T47D (cell line): Measurements from ENCODE around the gene MOB2.
A peak's percentile ranks its signal among the peaks of the same experiment; 100 is the strongest.

ENCODE experiments used
- DNase-seq, 2 experiments: peaks; one replicate each; pipeline versions ENCODE4 v3.0.0 to v3.0.0-alpha.2; 2011 to 2012; ENCODE audit warnings: low read depth in 1 of 2, low spot score in 1 of 2
- JUND ChIP-seq: IDR thresholded peaks from 2 replicates; pipeline ENCODE4 v1.6.1; 2012; ENCODE audit warnings: low read depth
- in situ Hi-C: cut with HindIII; loops from 2 replicates; pipeline ENCODE4 v1.10.0; 2016; ENCODE audit warnings: low sequenced_read_pairs, low pct_unique_long_range_greater_than_20kb

Gene MOB2, protein sequence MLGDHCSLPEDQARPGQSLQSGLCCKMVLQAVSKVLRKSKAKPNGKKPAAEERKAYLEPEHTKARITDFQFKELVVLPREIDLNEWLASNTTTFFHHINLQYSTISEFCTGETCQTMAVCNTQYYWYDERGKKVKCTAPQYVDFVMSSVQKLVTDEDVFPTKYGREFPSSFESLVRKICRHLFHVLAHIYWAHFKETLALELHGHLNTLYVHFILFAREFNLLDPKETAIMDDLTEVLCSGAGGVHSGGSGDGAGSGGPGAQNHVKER

GRCh38 chr11:1486054-1486825 lies at the start of gene MOB2:
Gene MOB2, minus strand, starts transcription at chr11:1486779. Its CDS starts 223 bp downstream, at chr11:1486556.
- no peak for DNase-seq
- in situ Hi-C loops, result no loop called here
- no peak for TF ChIP-seq JUND

DNA sequence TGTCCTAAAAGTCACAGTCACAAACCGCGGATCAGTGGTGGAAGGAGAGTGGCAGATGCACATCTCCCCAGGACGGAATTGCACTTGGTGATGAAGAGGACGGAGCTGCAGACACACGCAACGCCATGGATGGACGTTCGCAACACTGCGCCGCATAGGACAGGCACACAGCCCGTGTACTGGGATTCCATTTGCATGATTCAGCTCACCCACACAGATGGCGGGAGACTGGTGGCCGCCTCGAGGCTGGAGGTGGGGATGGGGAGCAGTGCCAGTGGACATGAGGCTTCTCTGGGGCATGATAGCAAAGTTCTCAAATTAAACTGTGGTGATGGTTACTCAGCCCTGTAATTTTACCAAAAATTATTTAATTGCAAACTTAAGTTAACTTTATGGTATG lies 48.1 kb upstream of the MOB2 start:
- in situ Hi-C loops, result no loop called here
- no peak for DNase-seq
- no peak for TF ChIP-seq JUND

GRCh38 chr11:1534171-1534570 lies 47.6 kb upstream of the MOB2 start:
- DNase-seq, result no peak
- no peak for TF ChIP-seq JUND
- in situ Hi-C loops, result no loop called here

GRCh38 chr11:1533342-1533725 lies 46.8 kb upstream of the MOB2 start:
- TF ChIP-seq JUND, result no peak
- in situ Hi-C loops, result no loop called here

GRCh38 chr11:1532606-1533341 lies 46.2 kb upstream of the MOB2 start:
- TF ChIP-seq JUND, result no peak
- in situ Hi-C loops, result no loop called here
- DNase-seq, result no peak

More at GRCh38 chr11:1533342-1533725, 46.8 kb upstream of the MOB2 start:
- no peak for DNase-seq

- DNase-seq, result no peak
- in situ Hi-C loops, result no loop called here
Measured at GRCh38 chr11:1532014-1532586, 45.5 kb upstream of the MOB2 start.

GRCh38 chr11:1531449-1532013 lies 45.0 kb upstream of the MOB2 start:
- DNase-seq, result no peak
- TF ChIP-seq JUND, result no peak
- in situ Hi-C loops, result no loop called here

More at GRCh38 chr11:1532014-1532586, 45.5 kb upstream of the MOB2 start:
- no peak for TF ChIP-seq JUND

- in situ Hi-C loops, result no loop called here
- no peak for TF ChIP-seq JUND
- peak in 1 of 2 experiments; percentile 33 for DNase-seq
Measured at GRCh38 chr11:1530686-1531448, 44.3 kb upstream of the MOB2 start.

DNA sequence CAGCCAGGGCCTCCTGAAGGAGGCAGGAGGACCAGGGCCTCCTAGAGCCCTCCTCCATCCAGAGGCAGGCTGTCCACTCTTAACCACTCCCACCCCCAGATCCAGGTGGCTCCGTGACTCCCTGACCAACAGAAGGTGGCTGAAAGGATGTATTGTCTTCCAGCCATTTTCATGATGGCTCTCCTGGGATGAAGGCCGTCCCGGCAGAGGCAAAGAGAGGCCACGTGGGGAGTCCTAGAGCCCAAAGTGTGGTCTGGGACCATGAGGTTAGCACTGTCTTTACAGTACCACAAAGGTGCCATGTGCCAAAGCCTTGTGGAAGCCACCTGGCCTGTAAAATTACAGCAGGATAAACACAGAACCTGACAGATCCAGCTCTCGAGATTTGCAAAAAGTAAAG lies 43.2 kb upstream of the MOB2 start:
- TF ChIP-seq JUND, result no peak
- in situ Hi-C loops, result no loop called here
- no peak for DNase-seq

DNA sequence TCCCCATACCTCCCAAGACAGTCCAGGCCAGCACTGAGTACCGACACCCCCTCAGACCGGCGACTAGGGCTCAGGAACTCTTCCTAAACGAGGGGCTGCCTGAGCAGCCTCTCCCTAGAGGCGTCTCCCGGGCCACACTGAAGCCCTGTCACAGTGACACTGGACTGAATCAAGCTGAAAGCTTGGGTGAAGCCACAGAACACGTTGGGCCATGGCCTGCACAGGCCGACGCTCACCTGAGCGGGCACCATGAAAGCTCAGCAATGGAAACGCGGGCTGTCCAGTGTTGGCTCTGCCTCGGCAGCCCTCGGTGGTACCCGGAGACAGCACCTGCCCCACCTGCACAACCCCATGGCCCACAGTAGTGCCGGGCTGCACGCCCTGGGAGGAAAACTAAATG lies 42.7 kb upstream of the MOB2 start:
- in situ Hi-C loops, result no loop called here
- no peak for TF ChIP-seq JUND

DNA sequence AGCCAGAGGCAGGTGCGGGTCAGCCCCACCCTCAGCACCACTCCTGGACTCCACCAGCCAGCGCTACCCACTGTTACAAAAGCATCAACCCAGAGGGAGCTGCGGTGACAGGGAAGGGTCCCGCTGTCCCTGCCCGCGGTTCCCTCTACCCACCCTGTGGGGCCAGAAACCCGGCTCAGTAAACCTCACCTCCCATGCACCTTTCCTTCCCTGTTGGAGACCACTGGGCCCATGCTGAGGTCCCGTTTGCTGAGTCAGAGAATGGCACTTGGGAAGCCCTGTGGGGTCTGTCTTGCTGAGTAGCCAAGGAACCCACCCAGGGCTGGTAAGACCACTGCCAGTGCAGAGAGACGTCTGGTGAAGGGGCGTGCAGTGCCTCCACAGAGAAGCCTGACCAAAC lies 42.1 kb upstream of the MOB2 start:
- no peak for TF ChIP-seq JUND
- DNase-seq, result no peak
- in situ Hi-C loops, result no loop called here

More for the DNA sequence above, 42.7 kb upstream of the MOB2 start:
- no peak for DNase-seq

DNA sequence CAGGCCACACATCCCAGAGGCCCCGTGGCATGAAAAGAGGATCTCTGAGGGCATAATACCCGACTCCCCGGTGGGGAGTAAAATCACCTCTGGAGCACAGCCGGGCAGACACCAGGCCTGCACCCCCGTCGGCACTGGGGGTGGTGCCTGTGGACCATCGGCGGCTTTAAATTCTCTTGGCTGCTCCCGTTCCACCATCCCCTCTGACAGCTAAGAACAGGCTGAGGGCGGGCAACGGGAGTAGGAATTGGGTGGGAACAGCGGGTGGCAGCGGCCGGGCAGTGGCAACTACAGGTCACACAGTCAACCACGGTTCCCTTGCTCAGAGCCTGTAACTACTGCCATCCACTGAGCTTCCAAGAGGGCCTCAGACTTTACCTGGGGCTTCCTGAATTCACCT lies 40.2 kb upstream of the MOB2 start:
- TF ChIP-seq JUND, result no peak
- DNase-seq, result no peak
- in situ Hi-C loops, result no loop called here
